ENCODE data around the gene PLA2G2D. TPM values are rescaled to one million over a fixed set of nuclear protein-coding genes. Genes with fewer than 3 reads are reported as not detected.

PLA2G2D gene
- total RNA-seq, 1 donor from 2014 or later: 0.16 TPM

DNA sequence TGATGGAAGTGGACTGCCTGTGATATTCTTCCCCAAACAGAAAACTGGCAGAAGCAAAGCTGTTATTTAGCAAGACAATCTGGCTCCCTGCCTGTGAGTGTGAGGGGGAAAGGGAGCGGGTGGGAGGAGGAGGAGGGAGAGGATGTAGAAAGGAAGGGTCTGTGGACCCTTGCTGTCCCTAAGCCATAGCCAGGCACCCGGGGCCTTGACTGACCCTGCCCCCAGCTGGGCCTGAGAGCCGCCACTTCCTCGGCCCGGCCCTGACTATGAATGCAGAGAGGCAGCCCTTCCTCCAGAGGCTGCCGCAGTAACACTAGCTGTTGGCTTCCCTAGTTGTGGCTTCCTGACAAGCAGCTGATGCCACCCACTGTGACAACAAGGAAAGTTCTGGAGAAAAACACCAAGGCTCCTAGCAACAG lies 33.7 kb upstream of the PLA2G2D start:
- ChIA-PET CTCF (interaction anchor here (0.8 to 6.8 kb wide), 8 partner anchors 10 to 234 kb away, joined by 3 to 91 read pairs (median 4); no protein-coding TSS in a partner anchor), POLR2A (interaction anchor here (0.7 kb wide), 1 partner anchor 232 kb away, joined by 3 read pairs; no protein-coding TSS in a partner anchor)
- no peak for DNase-seq
- peaks cover 5% of the 10 kb centered on the region for H3K9me3 Mint-ChIP-seq
- no peaks in the 10 kb centered on the region for H3K27me3 Mint-ChIP-seq
- no peaks in the 10 kb centered on the region for H3K36me3 Mint-ChIP-seq (ENCODE audit: low read depth)
- no peak overlapping the region for H3K27ac Mint-ChIP-seq
- no peak for ATAC-seq (ENCODE audit: low read depth)
- peaks cover 9% of the 10 kb centered on the region for H3K4me1 Mint-ChIP-seq
- H3K4me3 Mint-ChIP-seq: no peak overlapping the region
- no peak for TF ChIP-seq CTCF (IDR thresholded peaks at IDR 0.05)
- intact Hi-C loops (cut with micrococcal nuclease): loop anchor here (1.0 kb wide), 6 partner anchors 42 to 340 kb away; partner anchors contain the start of gene OTUD3

- Mint-ChIP-seq H3K36me3 (ENCODE audit: low read depth) (no peaks in the 10 kb centered on the region), H3K27me3 (no peaks in the 10 kb centered on the region), H3K4me3 (no peak overlapping the region), H3K27ac (no peak overlapping the region), H3K4me1 (peaks cover 9% of the 10 kb centered on the region), H3K9me3 (peaks cover 1% of the 10 kb centered on the region)
- DNase-seq: no peak
- ChIA-PET CTCF (interaction anchor here (0.8 to 6.8 kb wide), 10 partner anchors 10 to 234 kb away, joined by 3 to 91 read pairs (median 4); no protein-coding TSS in a partner anchor), POLR2A (no interaction called here)
- ATAC-seq (ENCODE audit: low read depth): no peak
- intact Hi-C loops (cut with micrococcal nuclease): loop anchor here (1.0 kb wide), 6 partner anchors 43 to 341 kb away; partner anchors contain the start of gene OTUD3
- peak; percentile 7 for TF ChIP-seq CTCF (IDR thresholded peaks at IDR 0.05)
Observed at GRCh38 chr1:20152599-20152930, 33.2 kb upstream of the PLA2G2D start.

DNA sequence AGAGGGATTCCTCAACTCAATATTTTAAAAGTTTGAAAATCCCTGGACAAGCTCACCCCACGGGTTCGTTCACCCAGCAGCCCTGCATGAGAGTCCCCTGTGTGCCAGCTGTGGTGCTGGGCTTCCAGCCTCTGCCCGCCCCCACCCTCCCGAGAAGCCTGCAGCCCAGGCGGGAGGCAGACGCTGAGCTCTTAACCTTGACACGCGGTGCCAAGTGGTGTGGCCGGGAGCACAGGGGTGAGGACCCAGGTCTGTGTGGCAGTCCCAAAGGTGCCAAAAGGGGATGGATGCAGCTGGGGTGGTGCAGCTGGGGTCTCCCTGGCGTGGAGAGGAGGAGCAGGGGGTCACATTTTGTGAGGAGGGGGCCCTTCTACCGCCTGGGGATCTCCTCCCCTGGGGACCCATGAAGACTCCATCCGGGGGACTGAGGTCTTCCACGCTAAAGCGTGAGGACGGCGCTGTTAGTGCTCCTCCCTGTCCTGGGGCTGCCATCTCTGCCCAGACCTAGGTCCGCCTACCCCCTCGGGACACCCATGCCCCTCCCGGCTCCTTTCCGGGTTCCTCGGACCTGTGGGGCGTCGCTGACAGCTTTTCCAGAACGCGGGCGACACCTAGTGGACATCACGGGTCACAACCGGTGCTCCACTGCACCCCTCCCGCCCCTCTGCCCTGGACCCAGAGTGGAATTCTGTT lies 32.7 kb upstream of the PLA2G2D start:
- intact Hi-C loops (cut with micrococcal nuclease): loop anchor here (1.0 kb wide), 6 partner anchors 43 to 341 kb away; partner anchors contain the start of gene OTUD3
- TF ChIP-seq CTCF (IDR thresholded peaks at IDR 0.05): peak; percentile 65
- no peak overlapping the region for H3K27ac Mint-ChIP-seq

DNA sequence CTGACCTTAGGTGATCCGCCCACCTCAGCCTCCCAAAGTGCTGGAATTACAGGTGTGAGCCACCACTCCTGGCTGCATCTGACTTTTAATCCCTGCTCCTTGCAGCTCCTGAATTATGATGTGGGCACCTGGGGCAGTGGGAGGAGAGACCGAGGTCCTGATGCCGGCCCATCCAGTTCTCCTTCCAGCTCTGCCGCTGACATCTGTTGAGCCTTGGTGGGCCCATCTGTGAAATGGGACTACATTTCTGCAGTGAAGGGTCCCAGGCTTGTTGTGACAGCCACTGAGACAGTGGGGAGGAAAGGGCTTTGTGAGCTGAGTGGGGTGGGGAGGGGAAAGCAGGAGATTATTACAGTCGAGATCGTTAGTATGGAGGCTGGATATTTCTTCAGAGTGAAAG lies 31.6 kb upstream of the PLA2G2D start:
- H3K27ac Mint-ChIP-seq: no peak overlapping the region
- CTCF ChIA-PET: interaction anchor here (2.1 to 6.8 kb wide), 4 partner anchors 44 to 232 kb away, joined by 14 to 91 read pairs (median 44); no protein-coding TSS in a partner anchor
- no peaks in the 10 kb centered on the region for H3K9me3 Mint-ChIP-seq
- no peak for TF ChIP-seq CTCF (IDR thresholded peaks at IDR 0.05)
- no peak overlapping the region for H3K4me3 Mint-ChIP-seq
- H3K27me3 Mint-ChIP-seq: no peaks in the 10 kb centered on the region
- DNase-seq (no peak), ATAC-seq (ENCODE audit: low read depth) (no peak)
- peaks cover 9% of the 10 kb centered on the region for H3K4me1 Mint-ChIP-seq
- POLR2A ChIA-PET: no interaction called here
- intact Hi-C loops (cut with micrococcal nuclease): no loop called here
- H3K36me3 Mint-ChIP-seq (ENCODE audit: low read depth): no peaks in the 10 kb centered on the region

More for the DNA sequence above, 32.7 kb upstream of the PLA2G2D start:
- no peaks in the 10 kb centered on the region for H3K9me3 Mint-ChIP-seq
- POLR2A ChIA-PET: interaction anchor here (0.6 to 1.2 kb wide), 2 partner anchors 178 to 236 kb away, joined by 3 to 5 read pairs; no protein-coding TSS in a partner anchor
- H3K4me1 Mint-ChIP-seq: peaks cover 9% of the 10 kb centered on the region
- ATAC-seq (ENCODE audit: low read depth): peak; percentile 98
- no peaks in the 10 kb centered on the region for H3K36me3 Mint-ChIP-seq (ENCODE audit: low read depth)
- CTCF ChIA-PET: interaction anchor here (0.6 to 6.8 kb wide), 11 partner anchors 11 to 233 kb away, joined by 3 to 91 read pairs (median 4); no protein-coding TSS in a partner anchor
- H3K4me3 Mint-ChIP-seq: peak overlapping the region; percentile 80
- peak; percentile 74 for DNase-seq
- no peaks in the 10 kb centered on the region for H3K27me3 Mint-ChIP-seq

- no peaks in the 10 kb centered on the region for H3K36me3 Mint-ChIP-seq (ENCODE audit: low read depth)
- no peak overlapping the region for H3K27ac Mint-ChIP-seq
- H3K4me3 Mint-ChIP-seq: no peak overlapping the region
- DNase-seq (no peak), ATAC-seq (ENCODE audit: low read depth) (no peak)
- H3K9me3 Mint-ChIP-seq: no peaks in the 10 kb centered on the region
- no peaks in the 10 kb centered on the region for H3K27me3 Mint-ChIP-seq
- ChIA-PET CTCF (interaction anchor here (2.1 to 6.8 kb wide), 4 partner anchors 45 to 232 kb away, joined by 14 to 91 read pairs (median 44); no protein-coding TSS in a partner anchor), POLR2A (no interaction called here)
- no peak for TF ChIP-seq CTCF (IDR thresholded peaks at IDR 0.05)
- intact Hi-C loops (cut with micrococcal nuclease): no loop called here
- peaks cover 9% of the 10 kb centered on the region for H3K4me1 Mint-ChIP-seq
Observed at GRCh38 chr1:20150326-20150705, 31.0 kb upstream of the PLA2G2D start.
